Sigmoid colon (tissue), 3 donors: Measurements from ENCODE around the gene INF2.

Experiments used
- POLR2A ChIP-seq, 2 donors: fragments of 450-650 bp; IDR thresholded peaks; one replicate each; pipeline ENCODE4 v1.6.1; 2016; ENCODE audit warnings: antibody characterized with exemption in 2 of 2, mild to moderate bottlenecking in 2 of 2, moderate library complexity in 2 of 2
- TF ChIP-seq, protein P1 (sequence below), 4 experiments: fragments of 450-650 bp in 3 of 4; fragments of 200-600 bp in 1 of 4; IDR thresholded peaks; one replicate each; pipeline ENCODE4 v1.5.1; 2016 to 2019; ENCODE audit warnings: antibody characterized with exemption in 4 of 4, mild to moderate bottlenecking in 3 of 4, moderate library complexity in 2 of 4

GRCh38 chr14:104644656-104645378, 44.6 kb upstream of the INF2 start:
- no peak for TF ChIP-seq POLR2A (IDR thresholded peaks at IDR 0.05)
- TF ChIP-seq, protein P1, sequence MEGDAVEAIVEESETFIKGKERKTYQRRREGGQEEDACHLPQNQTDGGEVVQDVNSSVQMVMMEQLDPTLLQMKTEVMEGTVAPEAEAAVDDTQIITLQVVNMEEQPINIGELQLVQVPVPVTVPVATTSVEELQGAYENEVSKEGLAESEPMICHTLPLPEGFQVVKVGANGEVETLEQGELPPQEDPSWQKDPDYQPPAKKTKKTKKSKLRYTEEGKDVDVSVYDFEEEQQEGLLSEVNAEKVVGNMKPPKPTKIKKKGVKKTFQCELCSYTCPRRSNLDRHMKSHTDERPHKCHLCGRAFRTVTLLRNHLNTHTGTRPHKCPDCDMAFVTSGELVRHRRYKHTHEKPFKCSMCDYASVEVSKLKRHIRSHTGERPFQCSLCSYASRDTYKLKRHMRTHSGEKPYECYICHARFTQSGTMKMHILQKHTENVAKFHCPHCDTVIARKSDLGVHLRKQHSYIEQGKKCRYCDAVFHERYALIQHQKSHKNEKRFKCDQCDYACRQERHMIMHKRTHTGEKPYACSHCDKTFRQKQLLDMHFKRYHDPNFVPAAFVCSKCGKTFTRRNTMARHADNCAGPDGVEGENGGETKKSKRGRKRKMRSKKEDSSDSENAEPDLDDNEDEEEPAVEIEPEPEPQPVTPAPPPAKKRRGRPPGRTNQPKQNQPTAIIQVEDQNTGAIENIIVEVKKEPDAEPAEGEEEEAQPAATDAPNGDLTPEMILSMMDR (IDR thresholded peaks at IDR 0.05): no peak
